Tibial nerve (tissue), 4 donors: Measurements from ENCODE around the gene VIT. TPM values are rescaled to one million over a fixed set of nuclear protein-coding genes. Genes with fewer than 3 reads are reported as not detected.
A peak's percentile ranks its signal among the peaks of the same experiment; 100 is the strongest.

Experiments
- DNase-seq, 2 donors: peaks; one replicate each; pipeline ENCODE4 v3.0.0-alpha.2; 2019; ENCODE audit warnings: low spot score in 2 of 2
- H3K27ac ChIP-seq, 4 donors: fragments of 200-600 bp; sonication (generic) in 3 of 4; one replicate each; pipeline ENCODE4 v1.5.1; 2017 to 2019; ENCODE audit warnings: mild to moderate bottlenecking in 1 of 4
- H3K27me3 ChIP-seq, 2 donors: fragments of 200-600 bp; sonication (generic) in 1 of 2; one replicate each; pipeline versions ENCODE4 v1.5.1 to v1.6.0; 2017 to 2019
- H3K36me3 ChIP-seq, 3 donors: fragments of 200-600 bp; sonication (generic); one replicate each; pipeline ENCODE4 v1.5.1; 2018 to 2019
- H3K4me1 ChIP-seq, 4 donors: fragments of 200-600 bp; sonication (generic) in 3 of 4; one replicate each; pipeline ENCODE4 v1.5.1; 2017 to 2019
- H3K4me3 ChIP-seq, 4 donors: fragments of 200-600 bp; sonication (generic) in 3 of 4; one replicate each; pipeline ENCODE4 v1.5.1; 2017 to 2019; ENCODE audit warnings: mild to moderate bottlenecking in 1 of 4, moderate library complexity in 1 of 4
- H3K9me3 ChIP-seq, 4 donors: fragments of 200-600 bp; sonication (generic) in 3 of 4; one replicate each; pipeline ENCODE4 v1.5.1; 2017 to 2019
- EP300 ChIP-seq, 2 donors: sonication (generic); formaldehyde crosslinking; IDR thresholded peaks; one replicate each; pipeline ENCODE4 v1.6.1; 2017; ENCODE audit warnings: antibody characterized with exemption in 2 of 2, mild to moderate bottlenecking in 1 of 2
- POLR2A ChIP-seq, 2 donors: fragments of 450-650 bp; IDR thresholded peaks; one replicate each; pipeline ENCODE4 v1.6.1; 2017; ENCODE audit warnings: antibody characterized with exemption in 2 of 2, mild to moderate bottlenecking in 2 of 2, moderate library complexity in 2 of 2
- WGBS, 2 donors: methylation state at CpG; one replicate each; pipeline ENCODE4 v1.1.5; 2018; 5-methylcytosine and 5-hydroxymethylcytosine counted together
- total RNA-seq, 4 donors: library from RNA; depleted of rRNA; stranded (reverse); fragments of >200 nt; gene quantifications; one replicate each; pipeline ENCODE4 v1.1.0, GENCODE V29; 2016
- TF ChIP-seq, protein P1 (sequence below), 5 experiments: fragments of 200-600 bp in 3 of 5; fragments of 450-650 bp in 2 of 5; sonication (generic) in 3 of 5; IDR thresholded peaks; one replicate each; pipeline ENCODE4 v1.5.1; 2016 to 2019; ENCODE audit warnings: antibody characterized with exemption in 5 of 5, mild to moderate bottlenecking in 3 of 5, moderate library complexity in 2 of 5

VIT gene
- total RNA-seq, 4 donors from 2014 or later: 55.2 to 201 (median 125) TPM

DNA sequence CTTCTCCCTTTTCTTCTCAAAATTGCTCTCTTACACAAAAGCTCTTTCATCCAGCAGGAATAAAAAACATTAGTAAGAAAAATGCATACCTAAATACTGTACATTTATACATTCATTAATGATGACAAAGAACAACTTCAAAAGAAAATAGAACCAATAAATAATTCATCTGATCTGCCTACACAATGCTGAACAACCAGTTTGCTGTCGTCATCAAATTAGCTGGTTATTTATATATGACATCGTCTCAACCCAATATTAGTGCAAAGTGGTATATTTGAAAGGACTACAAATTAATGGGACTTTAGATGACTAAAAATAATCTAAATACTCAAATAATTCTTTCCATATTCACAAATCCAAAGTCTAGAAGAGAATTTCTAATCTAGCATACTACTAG, 24.8 kb upstream of the VIT start:
- TF ChIP-seq EP300 (IDR thresholded peaks at IDR 0.05): no peak
- 64 to 67% methylated on average over 2 of the region's 2 CpGs for WGBS, 2 donors

DNA sequence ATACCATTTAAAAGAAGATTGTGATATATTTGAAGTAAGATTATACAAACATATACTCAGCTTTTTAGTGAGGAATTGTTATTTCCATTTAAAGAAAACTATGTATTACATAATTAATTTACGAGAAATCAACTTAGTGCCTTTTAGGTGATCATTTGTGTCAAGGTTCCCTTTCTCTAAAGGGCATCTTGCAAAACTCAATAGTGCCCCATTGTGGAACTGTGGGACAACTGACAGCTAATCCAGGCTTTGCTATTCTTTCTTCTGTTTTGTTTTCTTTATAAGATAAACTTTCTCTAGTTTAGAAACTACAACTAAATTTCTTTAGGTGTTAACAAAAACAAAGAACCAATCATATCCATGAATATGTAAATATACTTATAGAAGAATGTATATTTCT, 24.3 kb upstream of the VIT start:
- 52 to 61% methylated on average over 1 of the region's 1 CpG for WGBS, 2 donors
- Histone ChIP-seq H3K27ac (no peak overlapping the region), H3K9me3 (no peaks in the 10 kb centered on the region), H3K27me3 (no peaks in the 10 kb centered on the region), H3K4me3 (no peak overlapping the region), H3K4me1 (no peaks in the 10 kb centered on the region), H3K36me3 (no peaks in the 10 kb centered on the region)
- DNase-seq: no peak
- no peak for TF ChIP-seq EP300 (IDR thresholded peaks at IDR 0.05)
- TF ChIP-seq, protein P1, sequence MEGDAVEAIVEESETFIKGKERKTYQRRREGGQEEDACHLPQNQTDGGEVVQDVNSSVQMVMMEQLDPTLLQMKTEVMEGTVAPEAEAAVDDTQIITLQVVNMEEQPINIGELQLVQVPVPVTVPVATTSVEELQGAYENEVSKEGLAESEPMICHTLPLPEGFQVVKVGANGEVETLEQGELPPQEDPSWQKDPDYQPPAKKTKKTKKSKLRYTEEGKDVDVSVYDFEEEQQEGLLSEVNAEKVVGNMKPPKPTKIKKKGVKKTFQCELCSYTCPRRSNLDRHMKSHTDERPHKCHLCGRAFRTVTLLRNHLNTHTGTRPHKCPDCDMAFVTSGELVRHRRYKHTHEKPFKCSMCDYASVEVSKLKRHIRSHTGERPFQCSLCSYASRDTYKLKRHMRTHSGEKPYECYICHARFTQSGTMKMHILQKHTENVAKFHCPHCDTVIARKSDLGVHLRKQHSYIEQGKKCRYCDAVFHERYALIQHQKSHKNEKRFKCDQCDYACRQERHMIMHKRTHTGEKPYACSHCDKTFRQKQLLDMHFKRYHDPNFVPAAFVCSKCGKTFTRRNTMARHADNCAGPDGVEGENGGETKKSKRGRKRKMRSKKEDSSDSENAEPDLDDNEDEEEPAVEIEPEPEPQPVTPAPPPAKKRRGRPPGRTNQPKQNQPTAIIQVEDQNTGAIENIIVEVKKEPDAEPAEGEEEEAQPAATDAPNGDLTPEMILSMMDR (IDR thresholded peaks at IDR 0.05): peak in 4 of 5 experiments; percentile 11 to 42 (median 28)

More for the DNA sequence above, 24.8 kb upstream of the VIT start:
- Histone ChIP-seq H3K9me3 (no peaks in the 10 kb centered on the region), H3K4me1 (no peaks in the 10 kb centered on the region), H3K36me3 (no peaks in the 10 kb centered on the region), H3K4me3 (no peak overlapping the region), H3K27ac (no peak overlapping the region), H3K27me3 (no peaks in the 10 kb centered on the region)
- no peak for DNase-seq

DNA sequence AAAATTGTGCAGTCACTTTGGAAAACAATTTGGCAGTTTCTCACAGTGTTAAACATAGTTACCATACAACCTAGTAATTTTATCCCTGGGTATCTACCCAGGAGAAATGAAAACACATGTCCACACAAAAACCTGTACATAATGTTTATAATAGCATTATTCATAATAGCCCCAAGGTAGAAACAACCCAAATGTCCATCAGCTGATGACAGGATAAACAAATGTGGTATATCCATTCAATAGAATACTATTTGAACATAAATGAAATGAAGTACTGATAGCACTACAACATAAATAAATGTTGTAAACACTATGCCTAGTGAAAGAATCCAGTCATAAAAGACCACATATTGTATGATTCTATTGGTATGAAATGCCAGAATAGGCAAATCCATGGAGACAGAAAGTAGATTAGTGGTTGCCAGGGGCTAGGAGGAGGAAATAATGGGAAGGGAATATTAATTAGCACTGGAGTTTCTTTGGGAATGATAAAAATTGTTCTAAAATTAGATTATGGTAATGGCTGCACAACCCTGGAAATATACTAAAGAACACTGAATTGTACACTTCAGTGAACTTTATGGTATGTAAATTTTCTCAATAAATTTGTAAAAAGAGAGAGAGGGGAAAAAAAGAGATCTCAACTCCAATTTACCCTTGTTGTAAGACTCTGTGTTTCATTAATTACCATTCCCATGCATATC, 20.8 kb upstream of the VIT start:
- H3K36me3 ChIP-seq: no peaks in the 10 kb centered on the region
- no peak overlapping the region for H3K27ac ChIP-seq
- no peak for DNase-seq
- H3K4me3 ChIP-seq: no peak overlapping the region
- H3K4me1 ChIP-seq: no peaks in the 10 kb centered on the region
- H3K9me3 ChIP-seq: peaks cover 0 to 15% (median 0%) of the 10 kb centered on the region in 4 donors
- no peaks in the 10 kb centered on the region for H3K27me3 ChIP-seq
- TF ChIP-seq, protein P1 (IDR thresholded peaks at IDR 0.05): no peak
- TF ChIP-seq EP300 (IDR thresholded peaks at IDR 0.05) (no peak), POLR2A (IDR thresholded peaks at IDR 0.05) (no peak)

DNA sequence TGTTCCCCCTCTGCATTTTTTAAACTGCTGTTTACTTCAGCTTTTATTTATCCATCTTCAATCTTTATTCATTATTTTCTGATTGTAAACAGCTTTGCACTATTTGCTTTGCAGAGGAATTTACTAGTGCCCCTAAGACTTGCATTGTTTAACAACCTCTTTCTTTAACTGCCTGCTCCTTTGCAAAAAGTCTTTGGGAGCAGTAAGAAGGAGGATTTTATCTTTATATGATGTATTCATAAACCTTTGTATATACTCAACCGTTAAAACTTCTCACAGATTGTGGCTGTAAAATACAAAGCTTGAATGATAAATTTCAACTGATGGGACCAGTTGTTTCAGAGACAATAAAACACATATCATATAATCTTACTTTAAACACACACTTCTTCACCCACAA, 20.1 kb upstream of the VIT start:
- WGBS, 2 donors: 31 to 43% methylated on average over 1 of the region's 1 CpG
- Histone ChIP-seq H3K27ac (no peak overlapping the region), H3K27me3 (no peaks in the 10 kb centered on the region), H3K9me3 (peaks cover 0 to 15% (median 0%) of the 10 kb centered on the region in 4 donors), H3K36me3 (no peaks in the 10 kb centered on the region), H3K4me1 (no peaks in the 10 kb centered on the region), H3K4me3 (no peak overlapping the region)
- TF ChIP-seq POLR2A (IDR thresholded peaks at IDR 0.05) (no peak), EP300 (IDR thresholded peaks at IDR 0.05) (no peak)
- TF ChIP-seq, protein P1 (IDR thresholded peaks at IDR 0.05): no peak
- DNase-seq: no peak

DNA sequence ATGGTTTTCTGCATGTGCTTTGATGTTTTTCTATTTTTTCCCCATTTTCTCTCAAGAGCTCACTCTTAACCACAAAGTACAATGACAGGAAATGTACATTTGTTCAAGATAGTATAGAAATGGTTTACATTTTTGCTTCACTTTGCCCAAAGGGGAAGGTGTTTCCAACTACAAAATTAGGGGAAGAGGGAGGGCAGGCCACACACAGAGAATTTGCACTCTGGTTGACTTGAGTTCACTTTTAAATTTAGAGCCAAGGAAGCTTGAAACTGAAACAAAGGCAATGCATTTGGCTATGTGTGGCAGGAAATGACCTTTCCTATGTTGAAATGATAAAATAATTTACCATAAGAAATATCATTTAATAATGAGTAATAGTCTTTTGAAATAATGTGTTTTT, 19.1 kb upstream of the VIT start:
- no peak overlapping the region for H3K27ac ChIP-seq
- no peaks in the 10 kb centered on the region for H3K36me3 ChIP-seq
- DNase-seq: no peak
- no peaks in the 10 kb centered on the region for H3K4me1 ChIP-seq
- TF ChIP-seq POLR2A (IDR thresholded peaks at IDR 0.05): no peak
- TF ChIP-seq, protein P1 (IDR thresholded peaks at IDR 0.05): no peak
- TF ChIP-seq EP300 (IDR thresholded peaks at IDR 0.05): no peak
- no peak overlapping the region for H3K4me3 ChIP-seq
- peaks cover 0 to 15% (median 0%) of the 10 kb centered on the region in 4 donors for H3K9me3 ChIP-seq
- no peaks in the 10 kb centered on the region for H3K27me3 ChIP-seq
